CD4-positive, alpha-beta memory T cell (primary cell): ENCODE data around the gene ENDOV. TPM values are rescaled to one million over a fixed set of nuclear protein-coding genes. Genes with fewer than 3 reads are reported as not detected.

Experiments
- CTCF ChIA-PET: fragments of 350-600 bp; sonication (Branson Sonifier 250); formaldehyde crosslinking; loops from one replicate; lab custom pipeline; 2021; ENCODE audit warnings: inconsistent platforms; ENCODE audit not compliant: partially characterized antibody; lab: Charles Lee
- POLR2A ChIA-PET: fragments of 350-600 bp; sonication (Branson Sonifier 250); formaldehyde crosslinking; loops from one replicate; lab custom pipeline; 2021; ENCODE audit not compliant: partially characterized antibody; lab: Charles Lee
- DNase-seq, 5 donors: peaks; one replicate each; pipeline versions ENCODE4 v3.0.0 to v3.0.0-alpha.2; 2020 to 2022; ENCODE audit warnings: mixed read lengths in 1 of 5
- H3K27ac ChIP-seq: one replicate; pipeline ENCODE4 v1.7.0; 2013; ENCODE audit warnings: low read depth, low read length
- H3K27me3 ChIP-seq: 2 replicates; pipeline ENCODE4 v1.7.0; 2013; ENCODE audit warnings: mild to moderate bottlenecking, low read length, moderate library complexity; ENCODE audit not compliant: insufficient read depth
- H3K36me3 ChIP-seq: 2 replicates; pipeline ENCODE4 v1.7.0; 2013; ENCODE audit warnings: mild to moderate bottlenecking, low read length, moderate library complexity; ENCODE audit not compliant: insufficient read depth
- H3K4me1 ChIP-seq: 2 replicates; pipeline ENCODE4 v1.7.0; 2013; ENCODE audit warnings: mild to moderate bottlenecking, low read length, moderate library complexity; ENCODE audit not compliant: insufficient read depth
- H3K4me3 ChIP-seq, 2 donors: one replicate each; pipeline ENCODE4 v1.7.0; 2013; ENCODE audit warnings: low read length in 2 of 2, mild to moderate bottlenecking in 1 of 2
- H3K9me3 ChIP-seq, 2 donors: one replicate each; pipeline ENCODE4 v1.7.0; 2013; ENCODE audit warnings: low read length in 2 of 2, control low read depth in 1 of 2; ENCODE audit not compliant: control insufficient read depth in 1 of 2
- H3K27ac Mint-ChIP-seq, 7 donors: one replicate each; pipeline ENCODE4 v1.8.0; 2020 to 2021; ENCODE audit warnings: mixed read lengths in 7 of 7, mild to moderate bottlenecking in 6 of 7, inconsistent platforms in 3 of 7, moderate library complexity in 3 of 7
- H3K27me3 Mint-ChIP-seq, 2 donors: one replicate each; pipeline ENCODE4 v1.8.0; 2020 to 2021; ENCODE audit warnings: mixed read lengths in 2 of 2
- H3K36me3 Mint-ChIP-seq, 2 donors: one replicate each; pipeline ENCODE4 v1.8.0; 2020 to 2021; ENCODE audit warnings: mixed read lengths in 2 of 2, inconsistent platforms in 1 of 2, mild to moderate bottlenecking in 1 of 2
- H3K4me1 Mint-ChIP-seq, 4 donors: one replicate each; pipeline ENCODE4 v1.8.0; 2020 to 2021; ENCODE audit warnings: mixed read lengths in 4 of 4, mild to moderate bottlenecking in 1 of 4
- H3K4me3 Mint-ChIP-seq, 8 donors: one replicate each; pipeline ENCODE4 v1.8.0; 2020 to 2021; ENCODE audit warnings: mixed read lengths in 8 of 8, mild to moderate bottlenecking in 7 of 8, moderate library complexity in 6 of 8, inconsistent platforms in 3 of 8
- H3K9me3 Mint-ChIP-seq, 8 donors: one replicate each; pipeline ENCODE4 v1.8.0; 2020 to 2021; ENCODE audit warnings: mixed read lengths in 8 of 8, mild to moderate bottlenecking in 5 of 8, inconsistent platforms in 3 of 8, moderate library complexity in 1 of 8
- intact Hi-C: fragments of 100-400 bp; cut with micrococcal nuclease; formaldehyde crosslinking; loops from one replicate; pipeline ENCODE4 v1.15.1; 2023
- polyA plus RNA-seq, 2 donors: library from polyadenylated mRNA; unstranded; fragments of 300-500 nt; fragmentation: Illumina TruSeq; gene quantifications; one replicate each; pipeline ENCODE4 v1.2.3, GENCODE V29; 2021
- total RNA-seq, 2 experiments: library from RNA; stranded (reverse); gene quantifications; one replicate each; pipeline ENCODE4 v1.2.3, GENCODE V29; 2021

ENDOV gene
- total and polyA plus RNA-seq, 4 experiments from 2014 or later = 10.1 to 25.5 (median 17.8) TPM

DNA sequence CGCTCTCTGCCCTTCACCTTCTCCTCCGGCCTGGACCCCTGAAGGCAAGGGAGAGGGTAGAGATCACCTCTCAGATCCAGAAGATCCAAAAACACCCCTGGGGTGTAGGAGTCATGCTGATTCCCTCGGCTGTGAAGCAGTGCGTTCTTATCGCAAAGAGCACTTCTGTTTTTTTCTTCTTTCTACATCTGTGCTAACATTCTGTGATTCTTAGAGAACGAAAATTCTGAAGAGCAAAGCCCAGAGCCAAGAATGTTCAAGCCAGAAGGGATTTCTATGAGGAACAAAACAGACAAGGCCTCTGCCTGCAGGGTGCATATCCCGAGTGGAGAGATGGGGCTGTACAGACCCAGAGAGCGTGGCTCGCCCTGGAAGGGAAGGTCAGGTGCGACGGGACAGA lies 44.3 kb downstream of the ENDOV start:
- Histone ChIP-seq H3K4me3 (no peak overlapping the region), H3K27ac (no peak overlapping the region), H3K9me3 (no peaks in the 10 kb centered on the region), H3K36me3 (no peaks in the 10 kb centered on the region), H3K27me3 (no peaks in the 10 kb centered on the region), H3K4me1 (peaks cover 10% of the 10 kb centered on the region)
- Mint-ChIP-seq H3K27me3 (peaks cover 19 to 25% of the 10 kb centered on the region in 2 donors), H3K4me1 (peaks cover 5 to 18% (median 6%) of the 10 kb centered on the region in 4 donors), H3K4me3 (peak overlapping the region in 1 of 8 donors; percentile 9), H3K36me3 (peaks cover 0 to under 1% of the 10 kb centered on the region in 2 donors), H3K9me3 (peaks cover 0 to under 1% (median 0%) of the 10 kb centered on the region in 8 donors), H3K27ac (no peak overlapping the region)
- intact Hi-C loops = no loop called here
- ChIA-PET CTCF (no interaction called here), POLR2A (no interaction called here)
- DNase-seq = no peak

GRCh38 chr17:80460429-80460834 lies 45.5 kb downstream of the ENDOV start:
- ChIA-PET CTCF (no interaction called here), POLR2A (no interaction called here)
- no peaks in the 10 kb centered on the region for H3K9me3 ChIP-seq
- peaks cover 0 to 12% (median 4%) of the 10 kb centered on the region in 4 donors for H3K4me1 Mint-ChIP-seq
- no peak for DNase-seq
- H3K4me3 Mint-ChIP-seq = no peak overlapping the region
- peaks cover 5% of the 10 kb centered on the region for H3K4me1 ChIP-seq
- no peak overlapping the region for H3K4me3 ChIP-seq
- peaks cover 23 to 30% of the 10 kb centered on the region in 2 donors for H3K27me3 Mint-ChIP-seq
- H3K36me3 ChIP-seq = no peaks in the 10 kb centered on the region
- no peak overlapping the region for H3K27ac ChIP-seq
- peak overlapping the region in 1 of 7 donors; percentile 65 for H3K27ac Mint-ChIP-seq
- H3K27me3 ChIP-seq = peaks cover 2% of the 10 kb centered on the region
- intact Hi-C loops = no loop called here
- H3K36me3 Mint-ChIP-seq = no peaks in the 10 kb centered on the region
- H3K9me3 Mint-ChIP-seq = no peaks in the 10 kb centered on the region

- no peaks in the 10 kb centered on the region for H3K9me3 Mint-ChIP-seq
- DNase-seq = no peak
- Histone ChIP-seq H3K9me3 (no peaks in the 10 kb centered on the region), H3K27me3 (peaks cover 5% of the 10 kb centered on the region), H3K4me1 (no peaks in the 10 kb centered on the region), H3K27ac (no peak overlapping the region), H3K4me3 (no peak overlapping the region), H3K36me3 (no peaks in the 10 kb centered on the region)
- peaks cover 28 to 33% of the 10 kb centered on the region in 2 donors for H3K27me3 Mint-ChIP-seq
- H3K27ac Mint-ChIP-seq = no peak overlapping the region
- intact Hi-C loops = no loop called here
- peaks cover 0 to 8% (median 0%) of the 10 kb centered on the region in 4 donors for H3K4me1 Mint-ChIP-seq
- no peaks in the 10 kb centered on the region for H3K36me3 Mint-ChIP-seq
- no peak overlapping the region for H3K4me3 Mint-ChIP-seq
- POLR2A ChIA-PET = no interaction called here
- CTCF ChIA-PET = no interaction called here
Observed at GRCh38 chr17:80461528-80462160, 46.7 kb downstream of the ENDOV start.

DNA sequence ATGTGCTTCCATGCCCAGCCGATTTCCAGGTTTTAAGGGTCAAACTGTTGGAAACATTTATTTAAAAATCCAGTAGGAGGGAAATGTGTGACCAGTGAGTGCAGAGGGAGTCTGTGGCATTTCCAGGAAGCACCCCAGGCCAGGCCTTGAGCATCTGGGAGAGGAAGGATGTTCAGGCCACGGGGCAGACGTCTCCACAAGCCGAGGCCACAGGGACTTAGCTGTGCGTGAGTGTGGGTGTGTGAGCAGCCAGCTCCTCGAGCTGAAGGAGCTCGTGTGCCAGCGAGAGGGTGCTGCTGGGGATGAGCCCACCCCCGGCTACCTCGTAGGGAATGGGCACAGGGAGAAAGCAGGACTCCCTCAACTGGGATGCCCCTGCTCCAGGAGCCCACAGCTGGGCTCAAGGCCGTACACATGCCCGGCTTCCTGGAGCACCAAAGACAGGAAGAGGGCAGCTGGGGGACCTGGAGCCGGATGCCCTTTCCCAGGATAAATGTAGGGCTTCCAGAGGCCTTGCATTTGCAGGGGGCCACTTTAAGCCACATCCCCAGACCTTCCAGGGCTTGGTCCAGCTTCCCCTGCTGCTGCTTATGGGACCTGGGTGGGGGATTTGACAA lies 48.9 kb downstream of the ENDOV start:
- H3K27me3 ChIP-seq = peaks cover 13% of the 10 kb centered on the region
- no peak overlapping the region for H3K27ac Mint-ChIP-seq
- intact Hi-C loops = no loop called here

GRCh38 chr17:80464486-80464885 lies 49.5 kb downstream of the ENDOV start:
- Mint-ChIP-seq H3K36me3 (no peaks in the 10 kb centered on the region), H3K27me3 (peaks cover 37 to 38% of the 10 kb centered on the region in 2 donors), H3K9me3 (no peaks in the 10 kb centered on the region), H3K4me3 (no peak overlapping the region), H3K27ac (no peak overlapping the region), H3K4me1 (peaks cover 0 to 1% (median 0%) of the 10 kb centered on the region in 4 donors)
- Histone ChIP-seq H3K27ac (no peak overlapping the region), H3K36me3 (no peaks in the 10 kb centered on the region), H3K4me1 (no peaks in the 10 kb centered on the region), H3K4me3 (no peak overlapping the region), H3K9me3 (no peaks in the 10 kb centered on the region), H3K27me3 (peaks cover 13% of the 10 kb centered on the region)
- POLR2A ChIA-PET = interaction anchor here (0.6 to 1.3 kb wide), 3 partner anchors 10 to 295 kb away, joined by 4 to 6 read pairs (median 4); no protein-coding TSS in a partner anchor
- CTCF ChIA-PET = interaction anchor here (1.0 kb wide), 1 partner anchor 37 kb away, joined by 3 read pairs; no protein-coding TSS in a partner anchor
- intact Hi-C loops = no loop called here
- DNase-seq = no peak

More for the DNA sequence above, 48.9 kb downstream of the ENDOV start:
- ChIA-PET CTCF (interaction anchor here (1.0 kb wide), 1 partner anchor 36 kb away, joined by 3 read pairs; no protein-coding TSS in a partner anchor), POLR2A (interaction anchor here (0.6 to 0.9 kb wide), 2 partner anchors 9 to 296 kb away, joined by 4 read pairs; no protein-coding TSS in a partner anchor)
- Mint-ChIP-seq H3K4me1 (peaks cover 0 to 1% (median 0%) of the 10 kb centered on the region in 4 donors), H3K27me3 (peaks cover 37 to 40% of the 10 kb centered on the region in 2 donors), H3K9me3 (no peaks in the 10 kb centered on the region), H3K36me3 (no peaks in the 10 kb centered on the region), H3K4me3 (no peak overlapping the region)
- no peaks in the 10 kb centered on the region for H3K9me3 ChIP-seq
- no peaks in the 10 kb centered on the region for H3K36me3 ChIP-seq
- no peaks in the 10 kb centered on the region for H3K4me1 ChIP-seq
- no peak for DNase-seq
- no peak overlapping the region for H3K4me3 ChIP-seq
- H3K27ac ChIP-seq = no peak overlapping the region

- POLR2A ChIA-PET = interaction anchor here (1.3 kb wide), 1 partner anchor 11 kb away, joined by 6 read pairs; no protein-coding TSS in a partner anchor
- Mint-ChIP-seq H3K9me3 (no peaks in the 10 kb centered on the region), H3K27me3 (peaks cover 37 to 39% of the 10 kb centered on the region in 2 donors), H3K27ac (no peak overlapping the region), H3K36me3 (no peaks in the 10 kb centered on the region), H3K4me1 (peaks cover 0 to 1% (median 0%) of the 10 kb centered on the region in 4 donors), H3K4me3 (no peak overlapping the region)
- intact Hi-C loops = no loop called here
- Histone ChIP-seq H3K4me1 (no peaks in the 10 kb centered on the region), H3K27me3 (peaks cover 13% of the 10 kb centered on the region), H3K4me3 (no peak overlapping the region), H3K9me3 (no peaks in the 10 kb centered on the region), H3K36me3 (no peaks in the 10 kb centered on the region), H3K27ac (no peak overlapping the region)
- no peak for DNase-seq
- CTCF ChIA-PET = no interaction called here
Observed at GRCh38 chr17:80465327-80465974, 50.5 kb downstream of the ENDOV start.

- H3K36me3 Mint-ChIP-seq = no peaks in the 10 kb centered on the region
- Histone ChIP-seq H3K27ac (no peak overlapping the region), H3K9me3 (no peaks in the 10 kb centered on the region), H3K36me3 (no peaks in the 10 kb centered on the region), H3K4me3 (no peak overlapping the region), H3K27me3 (peaks cover 13% of the 10 kb centered on the region), H3K4me1 (no peaks in the 10 kb centered on the region)
- peaks cover 0 to 1% (median 0%) of the 10 kb centered on the region in 4 donors for H3K4me1 Mint-ChIP-seq
- no peaks in the 10 kb centered on the region for H3K9me3 Mint-ChIP-seq
- ChIA-PET CTCF (no interaction called here), POLR2A (no interaction called here)
- intact Hi-C loops = no loop called here
- H3K4me3 Mint-ChIP-seq = no peak overlapping the region
- no peak for DNase-seq
- H3K27me3 Mint-ChIP-seq = peaks cover 33 to 35% of the 10 kb centered on the region in 2 donors
- H3K27ac Mint-ChIP-seq = no peak overlapping the region
Observed at GRCh38 chr17:80466188-80466705, 51.3 kb downstream of the ENDOV start.
